ENCODE measurements around the gene SATB1.
"Not testable (repeated sequence)": the region's sequence is repeated elsewhere in the genome, so short reads cannot be mapped to it uniquely, and the experiment has no call there.

Gene SATB1

GRCh38 chr3:18351823-18352744, 73.1 kb downstream of the SATB1 start:
- DNase-seq (ENCODE audit: low spot score), result no peak

GRCh38 chr3:18351069-18351628, 74.0 kb downstream of the SATB1 start:
- DNase-seq (ENCODE audit: low spot score), result no peak

- no peak for DNase-seq (ENCODE audit: low spot score)
These were observed 75.8 kb downstream of the SATB1 start for GRCh38 chr3:18349197-18349798.

GRCh38 chr3:18346097-18346496, 79.0 kb downstream of the SATB1 start:
- DNase-seq (ENCODE audit: low spot score), result no peak

GRCh38 chr3:18345015-18345367, 80.1 kb downstream of the SATB1 start:
- DNase-seq (ENCODE audit: low spot score), result no peak

- no peak for DNase-seq (ENCODE audit: low spot score)
These were observed 80.7 kb downstream of the SATB1 start for GRCh38 chr3:18344306-18345014.

GRCh38 chr3:18343809-18344208, 81.3 kb downstream of the SATB1 start:
- DNase-seq (ENCODE audit: low spot score), result no peak

- no peak for DNase-seq (ENCODE audit: low spot score)
These were observed 86.2 kb downstream of the SATB1 start for GRCh38 chr3:18338827-18339514.

- DNase-seq (ENCODE audit: low spot score), result no peak
These were observed 87.9 kb downstream of the SATB1 start for GRCh38 chr3:18337231-18337630.

- no peak for DNase-seq (ENCODE audit: low spot score)
These were observed 90.1 kb downstream of the SATB1 start for GRCh38 chr3:18334837-18335601.

- DNase-seq (ENCODE audit: low spot score), result not testable (repeated sequence)
These were observed 94.2 kb downstream of the SATB1 start for GRCh38 chr3:18330772-18331441.

- no peak for DNase-seq (ENCODE audit: low spot score)
These were observed 117.0 kb downstream of the SATB1 start for GRCh38 chr3:18308096-18308650.

GRCh38 chr3:18307529-18307928, 117.6 kb downstream of the SATB1 start:
- no peak for DNase-seq (ENCODE audit: low spot score)

- no peak for DNase-seq (ENCODE audit: low spot score)
These were observed 122.6 kb downstream of the SATB1 start for GRCh38 chr3:18302517-18302916.

GRCh38 chr3:18301781-18302180, 123.4 kb downstream of the SATB1 start:
- DNase-seq (ENCODE audit: low spot score), result no peak

- no peak for DNase-seq (ENCODE audit: low spot score)
These were observed 124.2 kb downstream of the SATB1 start for GRCh38 chr3:18300916-18301315.

GRCh38 chr3:18297126-18297525, 128.0 kb downstream of the SATB1 start:
- no peak for DNase-seq (ENCODE audit: low spot score)

Measured in ecto neural progenitor cell (in vitro differentiated cells).